ENCODE results near the gene TNFRSF19. TPM values are rescaled to one million over a fixed set of nuclear protein-coding genes. Genes with fewer than 3 reads are reported as not detected.

The TNFRSF19 gene
- total and polyA plus RNA-seq, 12 donors = 17.8 to 49.6 (median 30.6) TPM

- WGBS, 2 donors = 94 to 95% methylated on average over 5 of the region's 5 CpGs
- intact Hi-C loops (cut with DNase I) = loop anchor here in 1 of 10 donors (10.0 kb wide), 1 partner anchor 70 kb away; no protein-coding TSS in a partner anchor
- TF ChIP-seq CTCF (IDR thresholded peaks at IDR 0.05) = no peak
These were observed 64.7 kb downstream of the TNFRSF19 start for GRCh38 chr13:23634897-23635296.

GRCh38 chr13:23636360-23636759, 66.1 kb downstream of the TNFRSF19 start:
- 61 to 67% methylated on average over 6 of the region's 6 CpGs for WGBS, 2 donors
- Histone ChIP-seq H3K27ac (peak overlapping the region in 4 of 10 donors; percentile 5 to 26 (median 16)), H3K4me3 (no peak overlapping the region), H3K27me3 (no peaks in the 10 kb centered on the region), H3K4me1 (peaks cover 0 to 54% (median 31%) of the 10 kb centered on the region in 9 donors), H3K9me3 (no peaks in the 10 kb centered on the region), H3K36me3 (peaks cover 0 to 10% (median 0%) of the 10 kb centered on the region in 9 donors)
- TF ChIP-seq CTCF (IDR thresholded peaks at IDR 0.05) = no peak
- ATAC-seq (peak in 4 of 8 donors; percentile 10 to 40 (median 26)), DNase-seq (no peak)
- intact Hi-C loops (cut with DNase I) = loop anchor here in 1 of 10 donors (10.0 kb wide), 1 partner anchor 68 kb away; no protein-coding TSS in a partner anchor

More at GRCh38 chr13:23634897-23635296, 64.7 kb downstream of the TNFRSF19 start:
- DNase-seq (no peak), ATAC-seq (no peak)
- Histone ChIP-seq H3K9me3 (no peaks in the 10 kb centered on the region), H3K36me3 (peaks cover 0 to 6% (median 0%) of the 10 kb centered on the region in 9 donors), H3K27me3 (no peaks in the 10 kb centered on the region), H3K27ac (no peak overlapping the region), H3K4me1 (peaks cover 0 to 68% (median 31%) of the 10 kb centered on the region in 9 donors), H3K4me3 (no peak overlapping the region)

- DNase-seq (peak; percentile 31 to 34), ATAC-seq (peak in 7 of 8 donors; percentile 21 to 71 (median 54))
- WGBS, 2 donors = 34 to 35% methylated on average over 9 of the region's 9 CpGs
- no peaks in the 10 kb centered on the region for H3K27me3 ChIP-seq
- intact Hi-C loops (cut with DNase I) = loop anchor here in 1 of 10 donors (10.0 kb wide), 1 partner anchor 67 kb away; no protein-coding TSS in a partner anchor
- peak overlapping the region in 6 of 10 donors; percentile 14 to 64 (median 34) for H3K27ac ChIP-seq
- TF ChIP-seq CTCF (IDR thresholded peaks at IDR 0.05) = no peak
- no peaks in the 10 kb centered on the region for H3K9me3 ChIP-seq
- H3K4me3 ChIP-seq = no peak overlapping the region
- peaks cover 0 to 52% (median 31%) of the 10 kb centered on the region in 9 donors for H3K4me1 ChIP-seq
- peaks cover 0 to 7% (median 0%) of the 10 kb centered on the region in 9 donors for H3K36me3 ChIP-seq
These were observed 67.6 kb downstream of the TNFRSF19 start for GRCh38 chr13:23637829-23638228.

- Histone ChIP-seq H3K4me3 (no peak overlapping the region), H3K4me1 (peaks cover 0 to 70% (median 49%) of the 10 kb centered on the region in 9 donors), H3K9me3 (no peaks in the 10 kb centered on the region), H3K27ac (peak overlapping the region in 3 of 10 donors; percentile 13 to 45 (median 18)), H3K36me3 (peaks cover 0 to 4% (median 0%) of the 10 kb centered on the region in 9 donors), H3K27me3 (no peaks in the 10 kb centered on the region)
- peak in 2 of 8 donors; percentile 13 to 22 for ATAC-seq
- intact Hi-C loops (cut with DNase I) = loop anchor here in 1 of 10 donors (10.0 kb wide), 1 partner anchor 65 kb away; no protein-coding TSS in a partner anchor
- no peak for DNase-seq
- TF ChIP-seq CTCF (IDR thresholded peaks at IDR 0.05) = no peak
- 84 to 85% methylated on average over 6 of the region's 6 CpGs for WGBS, 2 donors
These were observed 69.5 kb downstream of the TNFRSF19 start for GRCh38 chr13:23639674-23640073.
